Endothelial cell of umbilical vein (primary cell): Measurements from ENCODE around the gene HHIPL2. TPM values are rescaled to one million over a fixed set of nuclear protein-coding genes. Genes with fewer than 3 reads are reported as not detected.

Source experiments
- BruUV-seq: library from RNA; stranded (reverse); fragments of 400-500 nt; replicated peaks from 2 replicates; lab custom pipeline; 2021; lab: Mats Ljungman, UMichigan
- CTCF ChIA-PET: fragments of 300-600, 350-600 bp; sonication (Branson Sonifier 250); formaldehyde crosslinking; loops from one replicate; lab custom pipeline; 2021; ENCODE audit warnings: antibody characterized with exemption, inconsistent platforms; lab: Charles Lee
- POLR2A ChIA-PET: fragments of 300-600, 350-600 bp; sonication (Branson Sonifier 250); formaldehyde crosslinking; loops from one replicate; lab custom pipeline; 2021; ENCODE audit warnings: antibody characterized with exemption, inconsistent platforms; lab: Charles Lee
- DNase-seq: peaks from one replicate; pipeline ENCODE4 v3.0.0-alpha.2; 2011; ENCODE audit warnings: low read depth, low spot score
- FAIRE-seq: peaks from 2 replicates; lab custom pipeline; 2011; peaks lifted over from hg19 to GRCh38; lab: Jason Lieb, UNC
- H2AFZ ChIP-seq: 2 replicates; pipeline ENCODE4 v1.6.0; 2012; ENCODE audit warnings: low read depth, low read length, control low read depth, inconsistent platforms
- H3K27ac ChIP-seq: 2 replicates; pipeline ENCODE4 v1.5.1; 2011; ENCODE audit warnings: low read depth, mild to moderate bottlenecking, control low read depth, low read length, moderate library complexity; ENCODE audit not compliant: insufficient read depth
- H3K27me3 ChIP-seq, 2 experiments: 2 replicates each; pipeline versions ENCODE4 v1.6.0 to v1.6.1; 2011; ENCODE audit warnings: low read length in 2 of 2, mixed read lengths in 1 of 2; ENCODE audit not compliant: control insufficient read depth in 2 of 2, insufficient read depth in 2 of 2
- H3K36me3 ChIP-seq, 2 experiments: 2 replicates in 1 of 2; 3 replicates in 1 of 2; pipeline ENCODE4 v1.5.1; 2011; ENCODE audit warnings: low read length in 2 of 2, mild to moderate bottlenecking in 1 of 2, moderate library complexity in 1 of 2; ENCODE audit not compliant: control insufficient read depth in 2 of 2, insufficient read depth in 2 of 2; ENCODE audit errors: extremely low read depth in 1 of 2
- H3K4me1 ChIP-seq: 3 replicates; pipeline ENCODE4 v1.5.1; 2011; ENCODE audit warnings: mild to moderate bottlenecking, low read length; ENCODE audit not compliant: control insufficient read depth, insufficient read depth; ENCODE audit errors: extremely low read depth
- H3K4me2 ChIP-seq: 2 replicates; pipeline ENCODE4 v1.6.1; 2011; ENCODE audit warnings: low read length, control low read depth, mixed read lengths; ENCODE audit not compliant: insufficient read depth
- H3K4me3 ChIP-seq, 3 experiments: fragments of 200-600 bp in 1 of 3; sonication (generic), shearing (Covaris generic) in 1 of 3; replicated peaks in 1 of 3; 2 replicates each; pipeline ENCODE4 v1.5.1; 2011 to 2016; ENCODE audit warnings: control low read depth in 3 of 3, low read length in 3 of 3, mild to moderate bottlenecking in 2 of 3, inconsistent platforms in 1 of 3, low read depth in 1 of 3, moderate library complexity in 1 of 3; ENCODE audit not compliant: insufficient read depth in 1 of 3
- H3K79me2 ChIP-seq: 2 replicates; pipeline ENCODE4 v1.6.0; 2012; ENCODE audit warnings: low read length, inconsistent platforms; ENCODE audit not compliant: control insufficient read depth, insufficient read depth
- H3K9ac ChIP-seq: replicated peaks from 2 replicates; pipeline ENCODE3; 2011; ENCODE audit warnings: low read length, control low read depth; ENCODE audit not compliant: insufficient read depth; ENCODE audit errors: extremely low read depth
- H3K9me1 ChIP-seq: replicated peaks from 3 replicates; pipeline ENCODE4 v1.6.0; 2011; ENCODE audit warnings: mild to moderate bottlenecking, low read length; ENCODE audit not compliant: control insufficient read depth, insufficient read depth; ENCODE audit errors: extremely low read depth
- H3K9me3 ChIP-seq: replicated peaks from 2 replicates; pipeline ENCODE4 v1.5.1; 2012; ENCODE audit warnings: low read length, inconsistent platforms; ENCODE audit not compliant: control insufficient read depth, insufficient read depth
- H4K20me1 ChIP-seq: replicated peaks from 2 replicates; pipeline ENCODE3; 2011; ENCODE audit warnings: mild to moderate bottlenecking, low read length; ENCODE audit not compliant: control insufficient read depth, insufficient read depth; ENCODE audit errors: extremely low read depth
- EZH2 ChIP-seq: IDR thresholded peaks from 2 replicates; pipeline ENCODE4 v1.6.1; 2012; ENCODE audit warnings: borderline replicate concordance, low read depth, mild to moderate bottlenecking, moderate library complexity, low read length, inconsistent platforms; ENCODE audit not compliant: severe bottlenecking
- GATA2 ChIP-seq: IDR thresholded peaks from 2 replicates; pipeline ENCODE4 v1.7.0; 2011; ENCODE audit warnings: low read depth, mild to moderate bottlenecking, moderate library complexity, mixed read lengths, low read length; ENCODE audit not compliant: insufficient read length, insufficient read depth
- JUN ChIP-seq: IDR thresholded peaks from 2 replicates; pipeline ENCODE4 v1.6.1; 2011; ENCODE audit warnings: borderline replicate concordance, low read depth; ENCODE audit not compliant: insufficient read length, insufficient read depth
- MAX ChIP-seq: IDR thresholded peaks from 2 replicates; pipeline ENCODE4 v1.6.1; 2011; ENCODE audit not compliant: insufficient read depth, insufficient read length
- POLR2A ChIP-seq: IDR thresholded peaks from 2 replicates; pipeline ENCODE4 v1.6.1; 2012; ENCODE audit warnings: low read depth, mild to moderate bottlenecking, control low read depth, low read length
- POLR2AphosphoS5 ChIP-seq: IDR thresholded peaks from 2 replicates; pipeline ENCODE4 v1.6.1; 2012; ENCODE audit warnings: low read depth, mild to moderate bottlenecking, control low read depth, low read length, moderate library complexity; ENCODE audit not compliant: insufficient read depth
- dilution Hi-C: fragments of 300-500 bp; cut with MboI; formaldehyde crosslinking; loops from one replicate; pipeline ENCODE4 v1.15.0; 2019; ENCODE audit warnings: low sequenced_read_pairs; ENCODE audit not compliant: extremely low pct_ligation_motif_present
- intact Hi-C: fragments of 100-400 bp; cut with micrococcal nuclease; formaldehyde crosslinking; loops from one replicate; pipeline ENCODE4 v1.10.0; 2022
- polyA plus RNA-seq, 4 experiments: library from polyadenylated mRNA; depleted of rRNA in 3 of 4; stranded (reverse) in 3 of 4; unstranded in 1 of 4; fragments of >200 nt; gene quantifications; 2 replicates each; pipeline versions ENCODE4 v1.2.1 to v1.2.3, GENCODE V29; 2011 to 2012; ENCODE audit warnings: missing spikeins in 1 of 4
- total RNA-seq: library from RNA; stranded (reverse); gene quantifications from 2 replicates; pipeline ENCODE4 v1.2.3, GENCODE V29; 2021
- TF ChIP-seq, protein P1 (sequence below), 2 donors: IDR thresholded peaks; 1 replicate in 1 of 2; 2 replicates in 1 of 2; pipeline ENCODE4 v1.5.1; 2011; ENCODE audit warnings: low read length in 2 of 2, mild to moderate bottlenecking in 2 of 2, moderate library complexity in 2 of 2, control low read depth in 1 of 2, inconsistent platforms in 1 of 2, low read depth in 1 of 2; ENCODE audit not compliant: insufficient read depth in 1 of 2; ENCODE audit errors: extremely low read depth in 1 of 2

Gene HHIPL2
- total and polyA plus RNA-seq, 2 donors (not counting 3 experiments of a cell fraction or from before 2014, with no cell fraction given) = 0.03 TPM; not detected in 1

- Histone ChIP-seq H3K9me3 (no peaks in the 10 kb centered on the region), H3K36me3 (no peaks in the 10 kb centered on the region), H3K4me1 (no peaks in the 10 kb centered on the region), H3K9ac (no peak overlapping the region), H3K9me1 (no peaks in the 10 kb centered on the region), H3K27me3 (no peaks in the 10 kb centered on the region), H3K4me2 (no peak overlapping the region), H3K79me2 (no peaks in the 10 kb centered on the region), H4K20me1 (no peaks in the 10 kb centered on the region), H3K4me3 (no peak overlapping the region), H3K27ac (no peak overlapping the region), H2AFZ (no peak overlapping the region)
- CTCF ChIA-PET = interaction anchor here (1.0 kb wide), 1 partner anchor 105 kb away, joined by 4 read pairs; no protein-coding TSS in a partner anchor
- DNase-seq (no peak), FAIRE-seq (no peak)
- intact Hi-C loops (no loop called here), dilution Hi-C loops (no loop called here)
- TF ChIP-seq POLR2A = no peak
- no peak for TF ChIP-seq EZH2
- TF ChIP-seq, protein P1, sequence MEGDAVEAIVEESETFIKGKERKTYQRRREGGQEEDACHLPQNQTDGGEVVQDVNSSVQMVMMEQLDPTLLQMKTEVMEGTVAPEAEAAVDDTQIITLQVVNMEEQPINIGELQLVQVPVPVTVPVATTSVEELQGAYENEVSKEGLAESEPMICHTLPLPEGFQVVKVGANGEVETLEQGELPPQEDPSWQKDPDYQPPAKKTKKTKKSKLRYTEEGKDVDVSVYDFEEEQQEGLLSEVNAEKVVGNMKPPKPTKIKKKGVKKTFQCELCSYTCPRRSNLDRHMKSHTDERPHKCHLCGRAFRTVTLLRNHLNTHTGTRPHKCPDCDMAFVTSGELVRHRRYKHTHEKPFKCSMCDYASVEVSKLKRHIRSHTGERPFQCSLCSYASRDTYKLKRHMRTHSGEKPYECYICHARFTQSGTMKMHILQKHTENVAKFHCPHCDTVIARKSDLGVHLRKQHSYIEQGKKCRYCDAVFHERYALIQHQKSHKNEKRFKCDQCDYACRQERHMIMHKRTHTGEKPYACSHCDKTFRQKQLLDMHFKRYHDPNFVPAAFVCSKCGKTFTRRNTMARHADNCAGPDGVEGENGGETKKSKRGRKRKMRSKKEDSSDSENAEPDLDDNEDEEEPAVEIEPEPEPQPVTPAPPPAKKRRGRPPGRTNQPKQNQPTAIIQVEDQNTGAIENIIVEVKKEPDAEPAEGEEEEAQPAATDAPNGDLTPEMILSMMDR (IDR thresholded peaks at IDR 0.05; ENCODE audit: extremely low read depth in 1 of 2, insufficient read depth in 1 of 2, low read depth in 1 of 2, low read length in 2 of 2) = no peak
- TF ChIP-seq JUN = no peak
- TF ChIP-seq GATA2 = no peak
- TF ChIP-seq POLR2AphosphoS5 = no peak
- TF ChIP-seq MAX = no peak
- BruUV-seq = no TSS peak
- POLR2A ChIA-PET = no interaction called here
Measured at GRCh38 chr1:222529181-222529580, 18.7 kb downstream of the HHIPL2 start.
